HepG2 (cell line): ENCODE results near the gene SNRPD3. TPM values are rescaled to one million over a fixed set of nuclear protein-coding genes. Genes with fewer than 3 reads are reported as not detected.

Source experiments
- JARID2 ChIP-seq: sonication (generic); formaldehyde crosslinking; IDR thresholded peaks from 2 replicates; pipeline ENCODE4 v1.8.1; 2023; ENCODE audit warnings: missing genetic modification reagents, inconsistent platforms; ENCODE audit not compliant: insufficient replicate concordance
- KDM2A ChIP-seq: sonication (generic); formaldehyde crosslinking; IDR thresholded peaks from 2 replicates; pipeline ENCODE4 v1.4.0; 2020; ENCODE audit warnings: low read depth, missing genetic modification reagents, borderline replicate concordance
- MEF2D ChIP-seq: sonication (generic); formaldehyde crosslinking; IDR thresholded peaks from 2 replicates; pipeline ENCODE4 v1.5.1; 2020; ENCODE audit warnings: mild to moderate bottlenecking, missing genetic modification reagents
- MIER3 ChIP-seq: IDR thresholded peaks from 2 replicates; pipeline ENCODE4 v1.6.1; 2016; ENCODE audit warnings: missing compliant biosample characterization, borderline replicate concordance
- PAXIP1 ChIP-seq: sonication (generic); formaldehyde crosslinking; conservative IDR thresholded peaks from 2 replicates; pipeline ENCODE4 v1.4.0; 2020; ENCODE audit warnings: mild to moderate bottlenecking, missing genetic modification reagents, moderate library complexity
- PHF20 ChIP-seq: sonication (generic); formaldehyde crosslinking; IDR thresholded peaks from 2 replicates; pipeline ENCODE4 v1.5.0; 2020; ENCODE audit warnings: mild to moderate bottlenecking, missing genetic modification reagents
- SP1 ChIP-seq, 2 experiments: fragments of 450-650 bp in 1 of 2; sonication (generic) in 1 of 2; formaldehyde crosslinking in 1 of 2; IDR thresholded peaks; 2 replicates each; pipeline versions ENCODE4 v1.4.0 to v1.6.1; 2016 to 2020; ENCODE audit warnings: missing genetic modification reagents in 1 of 2
- ZBTB39 ChIP-seq: sonication (generic); formaldehyde crosslinking; IDR thresholded peaks from 2 replicates; pipeline ENCODE4 v1.5.0; 2020; ENCODE audit warnings: missing genetic modification reagents
- ZFP37 ChIP-seq: sonication (generic); formaldehyde crosslinking; IDR thresholded peaks from 2 replicates; pipeline ENCODE4 v1.4.0; 2020; ENCODE audit warnings: missing genetic modification reagents, borderline replicate concordance
- ZNF101 ChIP-seq: sonication (generic); formaldehyde crosslinking; IDR thresholded peaks from 2 replicates; pipeline ENCODE4 v1.4.0; 2020; ENCODE audit warnings: mild to moderate bottlenecking, low read depth, missing genetic modification reagents, borderline replicate concordance
- ZNF263 ChIP-seq: sonication (generic); formaldehyde crosslinking; IDR thresholded peaks from 2 replicates; pipeline ENCODE4 v1.4.0; 2020; ENCODE audit warnings: missing genetic modification reagents
- ZNF501 ChIP-seq: sonication (generic); formaldehyde crosslinking; IDR thresholded peaks from 2 replicates; pipeline ENCODE4 v1.5.1; 2020; ENCODE audit warnings: mild to moderate bottlenecking, moderate library complexity, missing genetic modification reagents
- ZNF788 ChIP-seq: sonication (generic); formaldehyde crosslinking; IDR thresholded peaks from 2 replicates; pipeline ENCODE4 v1.5.0; 2020; ENCODE audit warnings: mild to moderate bottlenecking, missing genetic modification reagents, borderline replicate concordance
- polyA plus RNA-seq, 8 experiments: library from polyadenylated mRNA; depleted of rRNA in 3 of 8; stranded (reverse) in 7 of 8; unstranded in 1 of 8; fragments of >200 nt; fragmentation: Illumina TruSeq in 4 of 8; extraction: Trizol in 4 of 8; gene quantifications; 2 replicates each; pipeline versions ENCODE4 v1.2.1 to v1.2.3, GENCODE V29; 2011 to 2016; ENCODE audit warnings: low read depth in 4 of 8, missing spikeins in 1 of 8, mixed read lengths in 1 of 8; ENCODE audit not compliant: insufficient read depth in 1 of 8
- total RNA-seq, 5 experiments: library from RNA; depleted of rRNA; stranded (reverse); fragments of >200 nt; fragmentation: Illumina TruSeq; extraction: Trizol; gene quantifications; 2 replicates each; pipeline ENCODE4 v1.2.3, GENCODE V29; 2016; ENCODE audit warnings: low read depth in 1 of 5
- TF ChIP-seq, protein P1 (sequence below): sonication (generic); formaldehyde crosslinking; IDR thresholded peaks from 2 replicates; pipeline ENCODE4 v1.4.0; 2020; ENCODE audit warnings: missing genetic modification reagents

The SNRPD3 gene
- total and polyA plus RNA-seq, 2 of the 13 experiments (the other 11 are each of a cell fraction or from before 2014, with no cell fraction given) = 110 to 209 TPM

DNA sequence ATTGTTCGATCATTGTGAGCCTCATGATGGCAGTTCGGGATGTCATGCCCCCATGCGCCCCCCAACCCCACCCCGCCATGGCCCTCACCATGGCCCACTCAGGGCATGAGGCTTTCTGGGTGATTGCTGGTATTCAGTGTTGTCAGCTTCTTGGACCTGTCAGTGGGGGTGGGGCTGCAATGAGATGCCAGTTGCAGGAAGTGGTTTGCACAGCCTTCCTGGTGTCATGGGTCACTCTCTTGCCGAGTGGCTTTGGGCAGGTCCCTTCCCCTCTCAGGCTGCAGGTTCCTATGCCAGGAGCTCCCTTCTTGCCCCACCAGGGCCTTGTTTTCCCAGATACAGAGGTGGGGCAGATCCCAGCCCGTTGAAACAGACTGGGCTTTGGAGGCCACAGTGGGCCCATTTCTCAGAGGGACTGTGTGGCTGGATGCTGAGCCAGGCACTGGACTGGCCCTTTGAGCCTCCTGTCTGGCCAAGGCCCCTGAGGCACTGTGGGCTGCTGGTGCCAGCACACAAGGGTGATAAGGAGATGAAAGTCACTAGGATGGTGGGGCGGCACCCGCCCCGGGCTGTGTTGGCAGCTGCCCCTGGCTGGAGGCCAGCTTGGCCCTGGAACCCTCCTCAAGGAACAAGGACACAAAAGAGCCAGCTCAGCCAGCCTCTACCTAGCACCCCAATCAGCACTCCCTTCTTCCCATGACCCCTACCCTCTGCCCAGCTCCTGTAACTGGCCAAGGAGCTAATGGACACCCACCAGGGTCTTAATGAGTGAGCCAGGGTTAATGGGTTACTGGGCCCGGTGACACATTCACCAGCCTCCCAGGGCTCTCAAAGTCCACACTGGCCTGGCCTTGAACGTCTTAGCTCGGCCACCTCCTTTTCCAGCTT is 45.7 kb downstream of the SNRPD3 start (continued):
- TF ChIP-seq ZNF788 (CRISPR knock-in tag) (no peak; the same call in 1 of the 2 replicates), MIER3 (CRISPR knock-in tag) (no peak), PHF20 (CRISPR knock-in tag) (no peak), SP1 (IDR thresholded peaks at IDR 0.05) (no peak), SP1 (CRISPR knock-in tag; IDR thresholded peaks at IDR 0.05) (no peak), KDM2A (CRISPR knock-in tag) (peak; percentile 28; the same call in 1 of the 2 replicates), ZNF101 (CRISPR knock-in tag) (no peak), ZNF263 (CRISPR knock-in tag) (no peak), PAXIP1 (CRISPR knock-in tag) (peak; percentile 89), JARID2 (CRISPR knock-in tag) (no peak), MEF2D (CRISPR knock-in tag) (peak; percentile 39; the same call in 1 of the 2 replicates), ZBTB39 (CRISPR knock-in tag) (no peak), ZFP37 (no peak), ZNF501 (CRISPR knock-in tag) (no peak; the same call in 1 of the 2 replicates)
- TF ChIP-seq, protein P1, sequence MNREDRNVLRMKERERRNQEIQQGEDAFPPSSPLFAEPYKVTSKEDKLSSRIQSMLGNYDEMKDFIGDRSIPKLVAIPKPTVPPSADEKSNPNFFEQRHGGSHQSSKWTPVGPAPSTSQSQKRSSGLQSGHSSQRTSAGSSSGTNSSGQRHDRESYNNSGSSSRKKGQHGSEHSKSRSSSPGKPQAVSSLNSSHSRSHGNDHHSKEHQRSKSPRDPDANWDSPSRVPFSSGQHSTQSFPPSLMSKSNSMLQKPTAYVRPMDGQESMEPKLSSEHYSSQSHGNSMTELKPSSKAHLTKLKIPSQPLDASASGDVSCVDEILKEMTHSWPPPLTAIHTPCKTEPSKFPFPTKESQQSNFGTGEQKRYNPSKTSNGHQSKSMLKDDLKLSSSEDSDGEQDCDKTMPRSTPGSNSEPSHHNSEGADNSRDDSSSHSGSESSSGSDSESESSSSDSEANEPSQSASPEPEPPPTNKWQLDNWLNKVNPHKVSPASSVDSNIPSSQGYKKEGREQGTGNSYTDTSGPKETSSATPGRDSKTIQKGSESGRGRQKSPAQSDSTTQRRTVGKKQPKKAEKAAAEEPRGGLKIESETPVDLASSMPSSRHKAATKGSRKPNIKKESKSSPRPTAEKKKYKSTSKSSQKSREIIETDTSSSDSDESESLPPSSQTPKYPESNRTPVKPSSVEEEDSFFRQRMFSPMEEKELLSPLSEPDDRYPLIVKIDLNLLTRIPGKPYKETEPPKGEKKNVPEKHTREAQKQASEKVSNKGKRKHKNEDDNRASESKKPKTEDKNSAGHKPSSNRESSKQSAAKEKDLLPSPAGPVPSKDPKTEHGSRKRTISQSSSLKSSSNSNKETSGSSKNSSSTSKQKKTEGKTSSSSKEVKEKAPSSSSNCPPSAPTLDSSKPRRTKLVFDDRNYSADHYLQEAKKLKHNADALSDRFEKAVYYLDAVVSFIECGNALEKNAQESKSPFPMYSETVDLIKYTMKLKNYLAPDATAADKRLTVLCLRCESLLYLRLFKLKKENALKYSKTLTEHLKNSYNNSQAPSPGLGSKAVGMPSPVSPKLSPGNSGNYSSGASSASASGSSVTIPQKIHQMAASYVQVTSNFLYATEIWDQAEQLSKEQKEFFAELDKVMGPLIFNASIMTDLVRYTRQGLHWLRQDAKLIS (CRISPR knock-in tag) = no peak
